ENCODE data around the gene KDM4C. TPM values are rescaled to one million over a fixed set of nuclear protein-coding genes. Genes with fewer than 3 reads are reported as not detected.

KDM4C gene
- total RNA-seq, 1 donor from 2014 or later = 63.5 TPM

DNA sequence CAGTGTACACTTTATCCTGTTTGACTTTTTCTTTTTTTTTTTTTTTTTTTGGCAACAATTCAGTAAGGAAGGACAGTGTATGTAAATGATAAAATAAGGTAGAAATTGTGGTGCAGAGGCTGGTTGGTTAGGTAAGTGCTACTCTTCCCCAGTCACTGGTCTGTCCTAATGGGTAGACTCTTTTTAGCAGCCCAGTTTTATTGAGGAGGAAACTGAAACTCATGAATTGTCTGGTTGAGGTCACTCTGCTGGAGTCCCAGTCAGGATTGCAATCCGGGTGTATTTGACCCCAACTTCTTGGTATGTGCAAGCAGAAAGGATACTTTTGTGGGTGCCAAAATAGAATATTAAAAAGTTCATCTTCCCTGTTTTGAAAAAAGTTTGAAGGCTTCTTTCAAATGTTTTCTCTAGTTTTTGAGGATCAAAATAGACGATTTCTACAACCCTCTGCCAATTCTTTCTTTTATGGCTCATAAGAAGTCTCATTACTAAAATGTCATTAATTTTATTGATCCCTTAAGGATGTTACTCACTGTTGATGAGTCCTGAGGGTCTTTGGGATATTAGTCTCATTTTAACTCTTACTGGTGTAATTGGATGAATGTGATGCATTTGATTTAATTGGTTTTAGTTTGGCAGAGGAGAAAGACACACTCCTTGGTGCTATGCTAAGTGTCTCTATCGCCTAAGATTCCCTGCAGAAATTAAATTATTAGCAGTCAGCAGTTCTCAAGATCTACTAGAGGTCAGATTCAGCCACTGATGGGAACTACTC lies 171.9 kb downstream of the KDM4C start:
- H3K27ac Mint-ChIP-seq (ENCODE audit: unreplicated experiment) = no peak overlapping the region

DNA sequence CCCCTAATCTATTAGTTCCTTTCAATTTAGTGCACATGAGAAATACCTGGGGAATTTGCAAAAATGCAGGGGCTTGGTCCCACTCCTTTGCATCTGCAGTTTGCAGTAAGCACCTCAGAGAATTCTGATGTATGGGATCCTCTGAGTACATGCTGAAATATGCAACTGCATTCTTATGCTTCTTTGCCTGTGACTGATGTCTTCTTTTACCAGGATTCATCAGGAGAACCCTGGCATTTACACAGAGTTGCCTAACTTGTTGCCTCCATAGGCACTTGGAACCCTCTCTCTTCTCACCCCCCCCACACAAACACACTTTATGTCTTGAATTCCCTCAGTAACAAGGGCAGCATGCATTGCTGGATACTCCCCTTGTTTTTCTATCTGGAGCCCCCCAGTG lies 173.1 kb downstream of the KDM4C start:
- no peaks in the 10 kb centered on the region for H3K9me3 Mint-ChIP-seq (ENCODE audit: unreplicated experiment)
- no peak for DNase-seq
- no peaks in the 10 kb centered on the region for H3K27me3 Mint-ChIP-seq (ENCODE audit: unreplicated experiment)
- H3K4me3 Mint-ChIP-seq (ENCODE audit: unreplicated experiment) = no peak overlapping the region
- no peaks in the 10 kb centered on the region for H3K36me3 Mint-ChIP-seq (ENCODE audit: unreplicated experiment)
- no peak overlapping the region for H3K27ac Mint-ChIP-seq (ENCODE audit: unreplicated experiment)
- TF ChIP-seq, protein P1, sequence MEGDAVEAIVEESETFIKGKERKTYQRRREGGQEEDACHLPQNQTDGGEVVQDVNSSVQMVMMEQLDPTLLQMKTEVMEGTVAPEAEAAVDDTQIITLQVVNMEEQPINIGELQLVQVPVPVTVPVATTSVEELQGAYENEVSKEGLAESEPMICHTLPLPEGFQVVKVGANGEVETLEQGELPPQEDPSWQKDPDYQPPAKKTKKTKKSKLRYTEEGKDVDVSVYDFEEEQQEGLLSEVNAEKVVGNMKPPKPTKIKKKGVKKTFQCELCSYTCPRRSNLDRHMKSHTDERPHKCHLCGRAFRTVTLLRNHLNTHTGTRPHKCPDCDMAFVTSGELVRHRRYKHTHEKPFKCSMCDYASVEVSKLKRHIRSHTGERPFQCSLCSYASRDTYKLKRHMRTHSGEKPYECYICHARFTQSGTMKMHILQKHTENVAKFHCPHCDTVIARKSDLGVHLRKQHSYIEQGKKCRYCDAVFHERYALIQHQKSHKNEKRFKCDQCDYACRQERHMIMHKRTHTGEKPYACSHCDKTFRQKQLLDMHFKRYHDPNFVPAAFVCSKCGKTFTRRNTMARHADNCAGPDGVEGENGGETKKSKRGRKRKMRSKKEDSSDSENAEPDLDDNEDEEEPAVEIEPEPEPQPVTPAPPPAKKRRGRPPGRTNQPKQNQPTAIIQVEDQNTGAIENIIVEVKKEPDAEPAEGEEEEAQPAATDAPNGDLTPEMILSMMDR (IDR thresholded peaks at IDR 0.05; ENCODE audit: partially characterized antibody, unreplicated experiment) = no peak
- H3K4me1 Mint-ChIP-seq (ENCODE audit: low read depth, unreplicated experiment) = peaks cover 8% of the 10 kb centered on the region

More for the DNA sequence above, 171.9 kb downstream of the KDM4C start:
- DNase-seq = no peak
- Mint-ChIP-seq H3K36me3 (ENCODE audit: unreplicated experiment) (no peaks in the 10 kb centered on the region), H3K27me3 (ENCODE audit: unreplicated experiment) (no peaks in the 10 kb centered on the region), H3K9me3 (ENCODE audit: unreplicated experiment) (no peaks in the 10 kb centered on the region), H3K4me3 (ENCODE audit: unreplicated experiment) (no peak overlapping the region), H3K4me1 (ENCODE audit: low read depth, unreplicated experiment) (peaks cover 8% of the 10 kb centered on the region)
- TF ChIP-seq, protein P1 (IDR thresholded peaks at IDR 0.05; ENCODE audit: partially characterized antibody, unreplicated experiment) = no peak

- no peak for DNase-seq
- peaks cover 4% of the 10 kb centered on the region for H3K4me1 Mint-ChIP-seq (ENCODE audit: low read depth, unreplicated experiment)
- no peaks in the 10 kb centered on the region for H3K27me3 Mint-ChIP-seq (ENCODE audit: unreplicated experiment)
- H3K36me3 Mint-ChIP-seq (ENCODE audit: unreplicated experiment) = no peaks in the 10 kb centered on the region
- TF ChIP-seq, protein P1 (IDR thresholded peaks at IDR 0.05; ENCODE audit: partially characterized antibody, unreplicated experiment) = no peak
- H3K4me3 Mint-ChIP-seq (ENCODE audit: unreplicated experiment) = no peak overlapping the region
- no peaks in the 10 kb centered on the region for H3K9me3 Mint-ChIP-seq (ENCODE audit: unreplicated experiment)
- H3K27ac Mint-ChIP-seq (ENCODE audit: unreplicated experiment) = no peak overlapping the region
Measured at GRCh38 chr9:6931913-6932312, 174.1 kb downstream of the KDM4C start.

GRCh38 chr9:6936103-6936502 lies 178.3 kb downstream of the KDM4C start:
- H3K36me3 Mint-ChIP-seq (ENCODE audit: unreplicated experiment) = no peaks in the 10 kb centered on the region
- peaks cover 1% of the 10 kb centered on the region for H3K27me3 Mint-ChIP-seq (ENCODE audit: unreplicated experiment)
- TF ChIP-seq, protein P1 (IDR thresholded peaks at IDR 0.05; ENCODE audit: partially characterized antibody, unreplicated experiment) = no peak
- H3K9me3 Mint-ChIP-seq (ENCODE audit: unreplicated experiment) = peaks cover 2% of the 10 kb centered on the region
- no peak overlapping the region for H3K4me3 Mint-ChIP-seq (ENCODE audit: unreplicated experiment)
- no peak for DNase-seq
- H3K4me1 Mint-ChIP-seq (ENCODE audit: low read depth, unreplicated experiment) = peaks cover 8% of the 10 kb centered on the region
- no peak overlapping the region for H3K27ac Mint-ChIP-seq (ENCODE audit: unreplicated experiment)

DNA sequence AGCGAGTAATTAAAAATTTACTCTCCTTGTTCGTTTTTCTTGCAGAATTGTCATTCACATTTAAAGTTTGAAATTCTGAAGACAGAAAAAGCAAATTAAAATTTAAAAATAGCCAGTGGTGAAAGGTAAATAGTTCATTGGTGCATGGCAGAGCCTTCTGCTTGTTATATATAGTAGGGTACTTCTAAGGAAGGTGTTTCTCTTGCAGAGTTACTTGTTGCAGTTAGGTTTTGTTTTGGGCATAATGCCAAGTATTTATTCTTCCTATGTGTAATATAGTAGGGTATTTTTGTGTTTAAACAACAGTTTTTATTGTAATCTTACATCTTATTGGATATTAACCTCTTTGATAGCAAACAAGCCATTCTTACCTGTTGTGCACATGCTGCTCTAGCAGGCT lies 179.4 kb downstream of the KDM4C start:
- Mint-ChIP-seq H3K9me3 (ENCODE audit: unreplicated experiment) (peaks cover 2% of the 10 kb centered on the region), H3K36me3 (ENCODE audit: unreplicated experiment) (no peaks in the 10 kb centered on the region), H3K27ac (ENCODE audit: unreplicated experiment) (no peak overlapping the region), H3K4me3 (ENCODE audit: unreplicated experiment) (no peak overlapping the region), H3K27me3 (ENCODE audit: unreplicated experiment) (peaks cover 1% of the 10 kb centered on the region), H3K4me1 (ENCODE audit: low read depth, unreplicated experiment) (peaks cover 6% of the 10 kb centered on the region)
- no peak for DNase-seq
- TF ChIP-seq, protein P1 (IDR thresholded peaks at IDR 0.05; ENCODE audit: partially characterized antibody, unreplicated experiment) = no peak
